ENCODE measurements around the gene ARHGEF12.

- no peak for TF ChIP-seq CTCF (IDR thresholded peaks at IDR 0.05)
- no peak for TF ChIP-seq POLR2A (IDR thresholded peaks at IDR 0.05)
- no peak for TF ChIP-seq POLR2AphosphoS5 (IDR thresholded peaks at IDR 0.05)
- no peak for TF ChIP-seq EP300 (IDR thresholded peaks at IDR 0.05)
Observed at GRCh38 chr11:120340529-120340928, 4.3 kb downstream of the ARHGEF12 start.

Data from sigmoid colon (tissue), 4 donors.